Measurements from ENCODE around the gene ZFYVE28. TPM values are rescaled to one million over a fixed set of nuclear protein-coding genes. Genes with fewer than 3 reads are reported as not detected.

The ZFYVE28 gene
- total and polyA plus RNA-seq, 2 of the 8 experiments (the other 6 are each of a cell fraction or from before 2014, with no cell fraction given), result 1.7 to 4.9 TPM

- Histone ChIP-seq H3K9ac (replicated peaks in 1 of 4; ENCODE audit: extremely low read depth in 1 of 4, low read depth in 3 of 4, low read length in 3 of 4) (no peak overlapping the region), H4K8ac (ENCODE audit: extremely low read depth, insufficient read depth, low read length) (no peak overlapping the region), H3K36me3 (ENCODE audit: control insufficient read depth in 2 of 4, insufficient read depth in 4 of 4, low read length in 3 of 4) (no peaks in the 10 kb centered on the region), H3K79me2 (ENCODE audit: control insufficient read depth in 1 of 2, insufficient read depth in 2 of 2, low read length in 2 of 2) (no peaks in the 10 kb centered on the region), H3K4me1 (replicated peaks in 1 of 4; ENCODE audit: control insufficient read depth in 3 of 4, insufficient read depth in 4 of 4, low read length in 3 of 4) (peaks cover 0 to 8% (median 0%) of the 10 kb centered on the region in 4 experiments; a peak in 2 of 7 replicates), H3K18ac (ENCODE audit: extremely low read depth, low read length) (no peak overlapping the region), H2BK12ac (ENCODE audit: low read depth, low read length) (no peak overlapping the region), H3K23me2 (ENCODE audit: low read depth, low read length) (peaks cover 4% of the 10 kb centered on the region; the same call in 1 of the 2 replicates), H3K14ac (ENCODE audit: insufficient read length) (no peak overlapping the region), H2AK5ac (ENCODE audit: low read depth, low read length) (no peak overlapping the region), H3K27me3 (replicated peaks in 1 of 4; ENCODE audit: control insufficient read depth in 3 of 4, extremely low read depth in 1 of 4, insufficient read depth in 3 of 4, low read length in 3 of 4) (no peaks in the 10 kb centered on the region), H4K20me1 (replicated peaks in 1 of 2; ENCODE audit: control insufficient read depth in 1 of 2, insufficient read depth in 2 of 2, low read length in 2 of 2) (peaks cover 0 to 5% of the 10 kb centered on the region in 2 experiments), H2BK15ac (ENCODE audit: low read length) (no peak overlapping the region), H3K56ac (replicated peaks; ENCODE audit: insufficient read length, low read depth, low read length) (no peak overlapping the region), H2BK120ac (replicated peaks; ENCODE audit: low read depth, low read length) (no peak overlapping the region), H3K4ac (replicated peaks; ENCODE audit: insufficient read length, low read depth, low read length) (no peak overlapping the region), H3K9me3 (ENCODE audit: insufficient read depth in 2 of 2, low read depth in 1 of 2, low read length in 1 of 2) (no peaks in the 10 kb centered on the region), H4K91ac (replicated peaks; ENCODE audit: insufficient read length, low read length) (no peak overlapping the region), H3K79me1 (ENCODE audit: low read depth, low read length) (no peaks in the 10 kb centered on the region), H2AFZ (ENCODE audit: low read length) (no peak overlapping the region), H3K27ac (ENCODE audit: low read depth, low read length) (no peak overlapping the region), H3K4me3 (ENCODE audit: extremely low read depth in 1 of 4, insufficient read depth in 2 of 4, low read depth in 3 of 4, low read length in 4 of 4) (no peak overlapping the region), H3K23ac (ENCODE audit: insufficient read length) (no peak overlapping the region), H4K5ac (ENCODE audit: insufficient read length, low read depth, low read length) (no peak overlapping the region), H2BK5ac (ENCODE audit: low read depth, low read length) (no peak overlapping the region), H2BK20ac (ENCODE audit: low read length) (no peak overlapping the region), H3K4me2 (ENCODE audit: insufficient read depth in 1 of 2, low read depth in 2 of 2, low read length in 2 of 2) (no peak overlapping the region)
- TF ChIP-seq ASH2L (IDR thresholded peaks at IDR 0.05; ENCODE audit: low read length) (no peak), POU5F1 (IDR thresholded peaks at IDR 0.05; ENCODE audit: low read depth, low read length) (no peak), SIRT6 (IDR thresholded peaks at IDR 0.05; ENCODE audit: low read length) (no peak), HDAC6 (IDR thresholded peaks at IDR 0.05; ENCODE audit: low read depth, low read length) (no peak), EP300 (IDR thresholded peaks at IDR 0.05; ENCODE audit: borderline replicate concordance in 1 of 2, low read depth in 2 of 2, low read length in 2 of 2) (no peak)
- 86% methylated on average over 10 of the region's 10 CpGs; no CpG with 5 or more reads in 1 of the 2 experiments for WGBS, 2 experiments (ENCODE audit: extremely low coverage in 1 of 2, insufficient coverage in 1 of 2, insufficient read length in 1 of 2, insufficient replicate concordance in 2 of 2, low coverage in 1 of 2, low lambda C conversion rate in 2 of 2, missing lambda C conversion rate in 1 of 2)
- FAIRE-seq, result no peak
- no peak for DNase-seq (ENCODE audit: low read depth in 1 of 2, low spot score in 2 of 2)
- CTCF ChIA-PET (ENCODE audit: partially characterized antibody), result no interaction called here
- POLR2A ChIA-PET (ENCODE audit: partially characterized antibody), result no interaction called here
Measured at GRCh38 chr4:2288051-2288541, 130.3 kb downstream of the ZFYVE28 start.

Data from H1 (cell line).